ENCODE data around the gene AAK1. TPM values are rescaled to one million over a fixed set of nuclear protein-coding genes. Genes with fewer than 3 reads are reported as not detected.

AAK1 gene
- total RNA-seq, 4 donors from 2014 or later: 28.0 to 35.5 (median 32.8) TPM

DNA sequence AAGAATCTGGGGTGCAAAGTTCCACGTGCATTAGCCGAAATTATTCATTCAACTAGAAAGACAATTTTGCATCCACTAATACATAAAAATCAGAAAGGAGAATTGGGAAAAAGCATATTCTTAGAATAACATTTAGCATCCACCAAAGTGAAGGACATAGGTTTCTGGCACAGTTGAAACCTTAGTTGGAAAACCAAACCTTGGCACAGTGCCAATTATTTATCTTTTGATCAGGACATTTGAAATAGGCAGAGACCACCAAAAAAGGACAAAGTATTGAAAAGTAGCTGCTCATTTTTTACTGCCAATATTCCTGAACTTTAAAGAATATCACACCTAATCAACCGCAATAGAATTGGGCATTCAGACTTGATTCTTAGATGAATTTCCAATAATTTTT, 180.8 kb downstream of the AAK1 start:
- intact Hi-C loops (cut with DNase I): no loop called here
- Histone ChIP-seq H3K4me3 (no peak overlapping the region), H3K9me3 (no peaks in the 10 kb centered on the region), H3K4me1 (peaks cover 0 to 15% (median 5%) of the 10 kb centered on the region in 3 donors), H3K27ac (no peak overlapping the region), H3K36me3 (peaks cover 0 to 18% (median 0%) of the 10 kb centered on the region in 3 donors), H3K27me3 (no peaks in the 10 kb centered on the region)
- WGBS, 2 donors: 94 to 96% methylated on average over 3 of the region's 3 CpGs
- TF ChIP-seq, protein P1, sequence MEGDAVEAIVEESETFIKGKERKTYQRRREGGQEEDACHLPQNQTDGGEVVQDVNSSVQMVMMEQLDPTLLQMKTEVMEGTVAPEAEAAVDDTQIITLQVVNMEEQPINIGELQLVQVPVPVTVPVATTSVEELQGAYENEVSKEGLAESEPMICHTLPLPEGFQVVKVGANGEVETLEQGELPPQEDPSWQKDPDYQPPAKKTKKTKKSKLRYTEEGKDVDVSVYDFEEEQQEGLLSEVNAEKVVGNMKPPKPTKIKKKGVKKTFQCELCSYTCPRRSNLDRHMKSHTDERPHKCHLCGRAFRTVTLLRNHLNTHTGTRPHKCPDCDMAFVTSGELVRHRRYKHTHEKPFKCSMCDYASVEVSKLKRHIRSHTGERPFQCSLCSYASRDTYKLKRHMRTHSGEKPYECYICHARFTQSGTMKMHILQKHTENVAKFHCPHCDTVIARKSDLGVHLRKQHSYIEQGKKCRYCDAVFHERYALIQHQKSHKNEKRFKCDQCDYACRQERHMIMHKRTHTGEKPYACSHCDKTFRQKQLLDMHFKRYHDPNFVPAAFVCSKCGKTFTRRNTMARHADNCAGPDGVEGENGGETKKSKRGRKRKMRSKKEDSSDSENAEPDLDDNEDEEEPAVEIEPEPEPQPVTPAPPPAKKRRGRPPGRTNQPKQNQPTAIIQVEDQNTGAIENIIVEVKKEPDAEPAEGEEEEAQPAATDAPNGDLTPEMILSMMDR (IDR thresholded peaks at IDR 0.05): no peak
- no peak for TF ChIP-seq POLR2A (IDR thresholded peaks at IDR 0.05)
- no peak for DNase-seq

DNA sequence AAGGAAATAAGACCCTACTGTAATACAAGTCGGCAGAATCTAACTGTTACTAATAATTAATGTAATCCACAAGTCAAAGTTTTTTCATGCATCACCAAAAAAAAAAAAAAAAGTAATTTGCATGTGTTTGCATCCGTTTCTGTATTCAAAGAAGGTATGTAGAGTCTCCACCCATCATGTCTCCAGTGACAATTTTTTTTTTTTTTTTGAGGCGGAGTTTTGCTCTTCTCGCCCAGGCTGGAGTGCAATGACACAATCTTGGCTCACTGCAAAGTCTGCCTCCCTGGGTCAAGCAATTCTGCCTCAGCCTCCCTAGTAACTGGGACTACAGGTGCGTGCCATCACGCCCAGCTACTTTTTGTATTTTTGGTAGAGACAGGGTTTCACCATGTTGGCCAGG, 182.1 kb downstream of the AAK1 start:
- H3K27ac ChIP-seq: no peak overlapping the region
- H3K4me3 ChIP-seq: no peak overlapping the region
- H3K27me3 ChIP-seq: no peaks in the 10 kb centered on the region
- peaks cover 0 to 13% (median 0%) of the 10 kb centered on the region in 3 donors for H3K36me3 ChIP-seq
- 94% methylated on average over 6 of the region's 6 CpGs for WGBS, 2 donors
- H3K4me1 ChIP-seq: peaks cover 0 to 14% (median 5%) of the 10 kb centered on the region in 3 donors
- intact Hi-C loops (cut with DNase I): no loop called here
- TF ChIP-seq, protein P1 (IDR thresholded peaks at IDR 0.05): no peak
- no peak for TF ChIP-seq POLR2A (IDR thresholded peaks at IDR 0.05)
- no peaks in the 10 kb centered on the region for H3K9me3 ChIP-seq
- no peak for DNase-seq

DNA sequence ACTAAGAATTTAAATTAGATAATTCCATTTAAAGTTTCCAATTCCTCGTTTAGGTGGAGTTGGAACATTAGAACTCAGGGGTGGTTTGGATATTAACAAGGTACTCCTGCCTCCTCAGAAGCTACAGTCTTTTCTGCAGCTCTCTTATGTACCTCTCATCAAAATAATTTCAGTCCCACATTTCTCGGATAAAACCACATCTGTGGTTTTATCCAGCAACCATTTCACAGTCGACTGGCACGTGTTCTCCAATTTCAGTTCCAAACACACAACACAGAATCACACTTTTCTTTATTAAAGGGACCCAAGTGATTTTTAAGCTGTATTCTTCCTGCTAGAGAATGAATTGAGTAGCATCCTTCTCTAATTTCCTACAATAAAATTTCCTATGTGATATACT, 183.6 kb downstream of the AAK1 start:
- Histone ChIP-seq H3K4me3 (no peak overlapping the region), H3K27ac (no peak overlapping the region), H3K9me3 (no peaks in the 10 kb centered on the region), H3K27me3 (no peaks in the 10 kb centered on the region), H3K36me3 (no peaks in the 10 kb centered on the region), H3K4me1 (peaks cover 0 to 10% (median 5%) of the 10 kb centered on the region in 3 donors)
- WGBS, 2 donors: 82 to 85% methylated on average over 4 of the region's 4 CpGs
- TF ChIP-seq, protein P1 (IDR thresholded peaks at IDR 0.05): no peak
- TF ChIP-seq POLR2A (IDR thresholded peaks at IDR 0.05): no peak
- intact Hi-C loops (cut with DNase I): no loop called here
- DNase-seq: no peak

DNA sequence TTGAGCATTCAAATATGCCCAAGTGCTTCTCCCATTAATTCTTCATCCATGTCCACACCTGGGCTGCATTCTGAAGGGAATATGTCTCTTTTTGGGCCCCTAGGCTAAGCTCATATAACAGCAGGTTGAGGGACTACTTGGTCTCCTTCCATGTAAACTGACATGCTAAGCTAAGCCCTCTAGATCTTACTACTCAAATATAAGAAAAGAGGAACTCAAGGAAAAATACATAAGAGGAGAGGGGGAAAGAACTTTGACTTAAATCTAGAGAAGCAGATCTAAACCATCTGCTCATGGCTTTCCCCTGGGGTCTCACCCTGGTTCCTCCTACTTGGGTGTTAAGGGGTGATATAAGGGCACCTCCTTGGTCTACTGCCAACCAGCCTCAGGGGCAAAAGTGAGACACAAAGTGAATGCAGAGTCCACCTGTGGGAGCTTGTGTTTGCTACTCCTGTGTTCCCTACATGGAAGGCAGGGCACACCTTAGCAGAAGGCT, 186.5 kb downstream of the AAK1 start:
- Histone ChIP-seq H3K4me1 (no peaks in the 10 kb centered on the region), H3K27me3 (no peaks in the 10 kb centered on the region), H3K27ac (no peak overlapping the region), H3K9me3 (no peaks in the 10 kb centered on the region), H3K36me3 (no peaks in the 10 kb centered on the region), H3K4me3 (no peak overlapping the region)
- intact Hi-C loops (cut with DNase I): no loop called here
- no peak for TF ChIP-seq POLR2A (IDR thresholded peaks at IDR 0.05)
- DNase-seq: no peak

DNA sequence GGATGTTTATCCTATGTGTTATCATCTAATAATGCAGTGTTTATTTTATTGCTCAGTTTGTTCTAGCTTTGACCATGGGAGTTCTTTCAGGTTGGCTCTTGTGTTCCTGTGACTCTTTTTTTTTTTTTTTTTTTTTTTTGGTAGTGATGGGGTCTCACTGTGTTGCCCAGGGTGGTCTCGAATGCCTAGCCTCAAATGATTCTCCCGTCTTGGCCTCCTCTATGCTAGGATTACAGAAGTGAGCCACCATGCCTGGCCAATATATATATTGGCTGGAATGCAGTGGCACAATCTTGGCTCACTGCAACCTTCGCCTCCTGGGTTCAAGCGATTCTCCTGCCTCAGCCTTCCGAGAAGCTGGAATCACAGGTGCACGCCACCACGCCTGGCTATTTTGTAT, 187.4 kb downstream of the AAK1 start:
- intact Hi-C loops (cut with DNase I): no loop called here
- no peaks in the 10 kb centered on the region for H3K27me3 ChIP-seq
- WGBS, 2 donors: 100% methylated on average over 1 to 5 of the region's 7 CpGs
- TF ChIP-seq, protein P1 (IDR thresholded peaks at IDR 0.05): no peak
- no peak for TF ChIP-seq POLR2A (IDR thresholded peaks at IDR 0.05)
- no peaks in the 10 kb centered on the region for H3K36me3 ChIP-seq
- no peaks in the 10 kb centered on the region for H3K4me1 ChIP-seq
- DNase-seq: no peak
- H3K9me3 ChIP-seq: no peaks in the 10 kb centered on the region
- no peak overlapping the region for H3K27ac ChIP-seq
- H3K4me3 ChIP-seq: no peak overlapping the region

DNA sequence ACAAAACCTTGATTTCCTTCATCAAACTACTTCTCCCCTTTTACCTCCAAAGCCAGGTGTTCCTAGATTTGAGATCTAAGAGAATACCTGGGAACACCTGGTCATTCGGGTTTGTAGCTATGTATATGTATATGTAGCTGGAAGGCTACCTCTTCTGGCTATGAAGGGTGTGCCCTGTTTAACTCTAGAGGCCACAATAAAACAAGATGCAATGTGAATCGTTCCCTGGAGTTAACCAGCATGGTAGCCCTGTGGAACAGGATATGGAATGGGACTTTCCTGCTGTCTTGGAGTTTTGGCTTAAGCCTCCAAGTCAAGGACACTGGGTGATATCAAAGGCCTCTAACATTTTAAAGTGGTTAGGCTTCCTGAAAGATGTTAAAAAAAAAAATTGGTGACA, 188.6 kb downstream of the AAK1 start:
- no peak for DNase-seq
- H3K27me3 ChIP-seq: no peaks in the 10 kb centered on the region
- no peak overlapping the region for H3K4me3 ChIP-seq
- no peaks in the 10 kb centered on the region for H3K4me1 ChIP-seq
- TF ChIP-seq, protein P1 (IDR thresholded peaks at IDR 0.05): no peak
- no peak for TF ChIP-seq POLR2A (IDR thresholded peaks at IDR 0.05)
- 67 to 94% methylated on average over 1 to 2 of the region's 2 CpGs for WGBS, 2 donors
- no peaks in the 10 kb centered on the region for H3K9me3 ChIP-seq
- H3K27ac ChIP-seq: no peak overlapping the region
- H3K36me3 ChIP-seq: no peaks in the 10 kb centered on the region
- intact Hi-C loops (cut with DNase I): no loop called here

All from esophagus squamous epithelium (tissue), 5 donors.